Measurements from ENCODE around the gene ICAM2. TPM values are rescaled to one million over a fixed set of nuclear protein-coding genes. Genes with fewer than 3 reads are reported as not detected.

The ICAM2 gene
- polyA plus RNA-seq, 1 of the 3 experiments (the other 2 are of a cell fraction), result 0.08 TPM

DNA sequence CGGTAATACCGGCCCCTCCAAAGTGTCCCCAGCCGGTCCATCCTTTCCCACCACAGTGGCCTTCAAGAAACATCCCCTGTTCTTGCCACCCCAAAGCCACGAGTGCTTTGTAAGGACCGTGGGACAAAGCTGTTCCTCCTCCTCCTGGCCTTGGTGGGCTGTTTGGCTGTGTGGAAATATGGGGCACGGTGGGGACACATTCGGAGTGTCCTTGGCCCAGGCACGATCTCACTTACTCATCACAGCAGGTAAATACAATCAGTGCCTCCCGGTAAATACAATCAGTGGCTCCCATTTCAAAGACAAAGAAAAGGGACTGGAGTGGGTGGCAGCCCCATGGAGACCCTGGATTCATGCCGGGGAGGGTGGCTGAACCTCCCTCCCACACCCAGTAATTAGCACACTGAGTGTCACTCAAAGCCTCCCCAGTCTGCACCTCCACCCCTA is 58.1 kb downstream of the ICAM2 start:
- 86% methylated on average over 10 of the region's 10 CpGs for WGBS (ENCODE audit: low lambda C conversion rate)

More for the DNA sequence above, 58.1 kb downstream of the ICAM2 start:
- no peak for DNase-seq
- ChIA-PET POLR2A (no interaction called here), CTCF (interaction anchor here (1.2 to 7.9 kb wide), 3 partner anchors 16 to 67 kb away, joined by 5 to 69 read pairs (median 8); no protein-coding TSS in a partner anchor)
- Histone ChIP-seq H3K4me3 (ENCODE audit: low read depth in 2 of 2, low read length in 1 of 2) (no peak overlapping the region), H3K9me3 (no peaks in the 10 kb centered on the region), H2AFZ (ENCODE audit: low read depth) (no peak overlapping the region), H3K27me3 (ENCODE audit: insufficient read depth) (no peaks in the 10 kb centered on the region), H3K79me2 (ENCODE audit: insufficient read depth) (no peaks in the 10 kb centered on the region), H3K9ac (no peak overlapping the region), H3K9me2 (no peaks in the 10 kb centered on the region), H3K36me3 (replicated peaks in 1 of 2; ENCODE audit: control insufficient read depth in 1 of 2, insufficient read depth in 2 of 2, low read length in 1 of 2) (no peaks in the 10 kb centered on the region), H3K4me2 (no peak overlapping the region), H3K27ac (ENCODE audit: low read depth in 2 of 2, low read length in 1 of 2) (no peak overlapping the region), H4K20me1 (ENCODE audit: insufficient read depth) (no peaks in the 10 kb centered on the region), H3F3A (replicated peaks; ENCODE audit: insufficient read depth) (no peaks in the 10 kb centered on the region), H3K4me1 (ENCODE audit: control insufficient read depth in 1 of 2, insufficient read depth in 2 of 2, low read depth in 1 of 2, low read length in 1 of 2) (no peaks in the 10 kb centered on the region)
- no peak for TF ChIP-seq NFIC (IDR thresholded peaks at IDR 0.05; ENCODE audit: borderline replicate concordance)
- TF ChIP-seq NRF1 (IDR thresholded peaks at IDR 0.05; ENCODE audit: low read depth, low read length), result no peak
- TF ChIP-seq, protein P1, sequence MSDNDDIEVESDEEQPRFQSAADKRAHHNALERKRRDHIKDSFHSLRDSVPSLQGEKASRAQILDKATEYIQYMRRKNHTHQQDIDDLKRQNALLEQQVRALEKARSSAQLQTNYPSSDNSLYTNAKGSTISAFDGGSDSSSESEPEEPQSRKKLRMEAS (IDR thresholded peaks at IDR 0.05; ENCODE audit: low read depth), result no peak
- no peak for TF ChIP-seq RFX5 (IDR thresholded peaks at IDR 0.05; ENCODE audit: low read length)
- TF ChIP-seq GATA2 (CRISPR knock-in tag; IDR thresholded peaks at IDR 0.05), result no peak
- TF ChIP-seq TEAD4 (IDR thresholded peaks at IDR 0.05; ENCODE audit: borderline replicate concordance, insufficient read depth), result no peak
- TF ChIP-seq EZH2phosphoT487 (IDR thresholded peaks at IDR 0.05; ENCODE audit: borderline replicate concordance, low read depth), result no peak
- TF ChIP-seq FOSL2 (IDR thresholded peaks at IDR 0.05; ENCODE audit: borderline replicate concordance, low read depth), result no peak
- no peak for TF ChIP-seq MXI1 (IDR thresholded peaks at IDR 0.05; ENCODE audit: low read depth, low read length)
- TF ChIP-seq RXRA (IDR thresholded peaks at IDR 0.05; ENCODE audit: borderline replicate concordance, low read depth), result no peak
- no peak for TF ChIP-seq SMC3 (IDR thresholded peaks at IDR 0.05; ENCODE audit: low read depth, low read length)
- TF ChIP-seq, protein P2, sequence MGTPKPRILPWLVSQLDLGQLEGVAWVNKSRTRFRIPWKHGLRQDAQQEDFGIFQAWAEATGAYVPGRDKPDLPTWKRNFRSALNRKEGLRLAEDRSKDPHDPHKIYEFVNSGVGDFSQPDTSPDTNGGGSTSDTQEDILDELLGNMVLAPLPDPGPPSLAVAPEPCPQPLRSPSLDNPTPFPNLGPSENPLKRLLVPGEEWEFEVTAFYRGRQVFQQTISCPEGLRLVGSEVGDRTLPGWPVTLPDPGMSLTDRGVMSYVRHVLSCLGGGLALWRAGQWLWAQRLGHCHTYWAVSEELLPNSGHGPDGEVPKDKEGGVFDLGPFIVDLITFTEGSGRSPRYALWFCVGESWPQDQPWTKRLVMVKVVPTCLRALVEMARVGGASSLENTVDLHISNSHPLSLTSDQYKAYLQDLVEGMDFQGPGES (IDR thresholded peaks at IDR 0.05; ENCODE audit: low read depth, low read length), result no peak
- no peak for TF ChIP-seq ELF1 (IDR thresholded peaks at IDR 0.05)
- TF ChIP-seq, protein P3, sequence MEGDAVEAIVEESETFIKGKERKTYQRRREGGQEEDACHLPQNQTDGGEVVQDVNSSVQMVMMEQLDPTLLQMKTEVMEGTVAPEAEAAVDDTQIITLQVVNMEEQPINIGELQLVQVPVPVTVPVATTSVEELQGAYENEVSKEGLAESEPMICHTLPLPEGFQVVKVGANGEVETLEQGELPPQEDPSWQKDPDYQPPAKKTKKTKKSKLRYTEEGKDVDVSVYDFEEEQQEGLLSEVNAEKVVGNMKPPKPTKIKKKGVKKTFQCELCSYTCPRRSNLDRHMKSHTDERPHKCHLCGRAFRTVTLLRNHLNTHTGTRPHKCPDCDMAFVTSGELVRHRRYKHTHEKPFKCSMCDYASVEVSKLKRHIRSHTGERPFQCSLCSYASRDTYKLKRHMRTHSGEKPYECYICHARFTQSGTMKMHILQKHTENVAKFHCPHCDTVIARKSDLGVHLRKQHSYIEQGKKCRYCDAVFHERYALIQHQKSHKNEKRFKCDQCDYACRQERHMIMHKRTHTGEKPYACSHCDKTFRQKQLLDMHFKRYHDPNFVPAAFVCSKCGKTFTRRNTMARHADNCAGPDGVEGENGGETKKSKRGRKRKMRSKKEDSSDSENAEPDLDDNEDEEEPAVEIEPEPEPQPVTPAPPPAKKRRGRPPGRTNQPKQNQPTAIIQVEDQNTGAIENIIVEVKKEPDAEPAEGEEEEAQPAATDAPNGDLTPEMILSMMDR (IDR thresholded peaks at IDR 0.05), result no peak
- TF ChIP-seq, protein P4, sequence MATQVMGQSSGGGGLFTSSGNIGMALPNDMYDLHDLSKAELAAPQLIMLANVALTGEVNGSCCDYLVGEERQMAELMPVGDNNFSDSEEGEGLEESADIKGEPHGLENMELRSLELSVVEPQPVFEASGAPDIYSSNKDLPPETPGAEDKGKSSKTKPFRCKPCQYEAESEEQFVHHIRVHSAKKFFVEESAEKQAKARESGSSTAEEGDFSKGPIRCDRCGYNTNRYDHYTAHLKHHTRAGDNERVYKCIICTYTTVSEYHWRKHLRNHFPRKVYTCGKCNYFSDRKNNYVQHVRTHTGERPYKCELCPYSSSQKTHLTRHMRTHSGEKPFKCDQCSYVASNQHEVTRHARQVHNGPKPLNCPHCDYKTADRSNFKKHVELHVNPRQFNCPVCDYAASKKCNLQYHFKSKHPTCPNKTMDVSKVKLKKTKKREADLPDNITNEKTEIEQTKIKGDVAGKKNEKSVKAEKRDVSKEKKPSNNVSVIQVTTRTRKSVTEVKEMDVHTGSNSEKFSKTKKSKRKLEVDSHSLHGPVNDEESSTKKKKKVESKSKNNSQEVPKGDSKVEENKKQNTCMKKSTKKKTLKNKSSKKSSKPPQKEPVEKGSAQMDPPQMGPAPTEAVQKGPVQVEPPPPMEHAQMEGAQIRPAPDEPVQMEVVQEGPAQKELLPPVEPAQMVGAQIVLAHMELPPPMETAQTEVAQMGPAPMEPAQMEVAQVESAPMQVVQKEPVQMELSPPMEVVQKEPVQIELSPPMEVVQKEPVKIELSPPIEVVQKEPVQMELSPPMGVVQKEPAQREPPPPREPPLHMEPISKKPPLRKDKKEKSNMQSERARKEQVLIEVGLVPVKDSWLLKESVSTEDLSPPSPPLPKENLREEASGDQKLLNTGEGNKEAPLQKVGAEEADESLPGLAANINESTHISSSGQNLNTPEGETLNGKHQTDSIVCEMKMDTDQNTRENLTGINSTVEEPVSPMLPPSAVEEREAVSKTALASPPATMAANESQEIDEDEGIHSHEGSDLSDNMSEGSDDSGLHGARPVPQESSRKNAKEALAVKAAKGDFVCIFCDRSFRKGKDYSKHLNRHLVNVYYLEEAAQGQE (IDR thresholded peaks at IDR 0.05; ENCODE audit: low read depth, low read length), result no peak

All from SK-N-SH (cell line).